ENCODE data around the gene LSM12.

LSM12 gene

GRCh38 chr17:44095647-44096496 is 29.4 kb upstream of the LSM12 start:
- DNase-seq: peak; percentile 15

DNA sequence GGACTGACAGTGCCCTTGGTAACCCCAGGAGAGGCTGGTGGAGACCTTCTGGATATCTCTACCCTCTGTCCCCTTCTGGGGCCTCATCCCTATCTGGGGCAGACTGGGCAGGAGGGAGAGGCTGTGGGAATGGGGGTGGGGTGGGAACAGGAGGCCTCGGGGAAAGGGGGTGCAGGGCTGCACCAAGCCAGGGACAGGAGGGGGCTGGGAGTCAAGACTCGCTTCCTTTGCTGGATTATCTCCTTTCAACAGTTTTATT is 28.8 kb upstream of the LSM12 start:
- DNase-seq: no peak

DNA sequence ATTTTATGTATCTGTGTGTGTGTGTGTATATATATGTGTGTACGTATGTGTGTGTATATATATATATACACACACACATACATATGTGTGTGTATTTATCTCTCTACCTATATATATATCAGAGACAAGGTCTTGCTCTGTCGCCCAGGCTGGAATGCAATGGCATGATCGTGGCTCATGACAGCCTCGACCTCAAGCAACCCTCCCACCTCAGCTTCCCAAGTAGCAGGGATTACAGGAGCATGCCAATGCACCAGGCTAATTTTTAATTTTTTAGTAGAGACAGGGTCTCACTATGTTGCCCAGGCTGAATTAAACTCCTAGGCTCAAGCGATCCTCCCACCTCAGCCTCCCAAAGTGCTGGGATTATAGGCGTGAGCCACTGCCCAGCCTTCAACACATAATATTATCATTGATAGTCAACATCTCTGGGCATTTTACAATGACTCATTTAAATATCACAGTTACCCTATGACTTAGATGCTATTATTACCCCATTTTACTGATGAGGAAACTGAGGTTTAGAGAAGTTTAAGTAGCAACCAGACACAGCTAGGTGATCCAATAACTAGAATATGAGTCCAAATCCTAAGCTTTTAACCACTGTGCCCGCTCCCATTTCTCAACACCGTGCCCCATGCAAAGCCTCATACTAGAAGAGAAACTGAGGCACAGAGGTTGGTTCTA is 28.4 kb upstream of the LSM12 start:
- DNase-seq: no peak

DNA sequence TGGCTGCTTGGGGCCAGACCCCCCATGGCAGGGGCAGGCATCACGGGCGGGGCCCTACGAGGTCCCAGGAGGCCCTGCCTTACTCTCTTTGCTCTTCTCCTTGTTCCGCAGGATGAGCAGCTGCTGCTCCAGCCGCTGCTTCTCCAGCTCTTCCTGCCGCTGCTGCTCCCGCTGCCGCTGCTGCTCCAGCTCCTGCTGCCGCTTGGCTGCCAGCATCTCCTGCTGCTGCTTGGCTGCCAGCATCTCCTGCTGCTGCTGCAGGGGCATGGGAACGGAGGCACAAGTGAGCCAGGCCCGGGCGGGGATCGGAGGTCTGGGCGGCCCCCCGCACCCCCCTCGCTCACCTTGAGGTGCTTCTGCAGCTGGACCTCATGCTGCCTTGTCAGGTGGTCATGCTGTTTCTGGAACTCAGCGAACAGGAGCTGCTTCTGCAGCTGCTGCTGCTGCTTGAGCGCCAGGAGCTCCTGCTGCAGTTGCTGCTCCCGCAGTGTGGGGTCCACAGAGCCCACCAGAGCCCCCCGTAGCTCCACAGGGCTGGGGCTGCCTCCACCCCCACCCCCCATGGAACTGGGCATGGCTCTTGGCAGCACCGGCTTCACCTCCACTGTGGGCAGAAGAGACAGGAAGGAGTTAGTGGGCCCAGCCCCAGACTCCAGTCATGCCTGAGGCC is 26.9 kb upstream of the LSM12 start:
- no peak for DNase-seq

GRCh38 chr17:44092051-44092450 is 25.6 kb upstream of the LSM12 start:
- DNase-seq: no peak

DNA sequence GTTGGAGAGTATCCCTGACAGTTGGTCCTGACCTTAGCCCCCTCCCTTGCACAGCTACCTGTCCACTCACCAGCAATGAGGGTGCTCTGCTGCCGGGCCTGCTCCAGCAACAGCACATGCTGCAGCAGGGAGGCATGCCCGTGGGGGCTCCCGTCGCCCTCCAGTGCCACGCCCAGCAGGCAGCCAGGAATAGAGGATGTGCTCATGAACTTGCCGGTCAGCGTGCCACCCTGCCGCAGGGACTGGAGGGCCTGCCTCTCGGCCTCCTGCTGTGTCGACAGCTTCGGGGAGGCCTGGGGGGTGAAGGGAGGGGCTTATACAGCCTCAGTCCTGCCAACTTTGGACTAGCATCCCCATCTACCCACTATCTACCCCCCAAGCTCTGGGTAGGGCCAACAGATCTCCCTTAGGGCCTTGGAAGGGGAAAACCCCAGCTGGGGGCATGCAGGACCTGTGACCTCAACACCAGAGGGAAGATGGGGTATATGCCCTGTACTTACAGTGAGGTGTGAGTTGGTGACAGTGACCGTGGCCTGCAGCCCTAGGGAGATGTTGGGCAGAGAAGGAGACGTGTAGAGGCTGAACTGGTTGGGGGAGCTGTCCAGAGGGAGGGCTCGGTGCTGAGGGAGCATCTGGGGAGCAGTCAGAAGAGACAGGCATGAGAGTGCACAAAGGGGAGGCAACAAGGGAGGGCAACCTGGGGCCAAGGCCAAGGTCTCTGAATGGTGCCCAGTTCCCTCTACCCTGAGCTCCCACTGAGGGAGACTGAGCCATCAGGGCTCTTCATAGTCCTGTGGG is 24.9 kb upstream of the LSM12 start:
- no peak for DNase-seq

DNA sequence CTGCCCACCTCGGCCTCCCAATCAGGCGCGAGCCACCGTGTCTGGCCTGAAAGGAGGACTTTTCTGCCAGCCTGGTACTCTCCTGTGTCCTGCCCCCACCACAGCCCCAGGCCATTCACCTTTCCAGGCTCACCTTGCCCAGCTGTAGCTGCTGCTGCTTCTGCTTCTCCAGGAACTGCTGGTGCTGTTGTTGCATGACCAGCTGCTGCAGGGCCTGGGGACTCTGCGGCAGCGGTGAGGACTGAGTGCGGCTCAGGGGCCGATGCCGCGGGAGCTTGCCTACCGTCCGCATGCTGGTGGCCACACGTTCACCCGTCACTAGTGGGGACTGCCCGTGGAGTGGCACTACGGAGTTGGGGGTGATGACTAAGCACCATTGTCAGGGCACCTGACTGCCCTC is 21.8 kb upstream of the LSM12 start:
- no peak for DNase-seq

DNA sequence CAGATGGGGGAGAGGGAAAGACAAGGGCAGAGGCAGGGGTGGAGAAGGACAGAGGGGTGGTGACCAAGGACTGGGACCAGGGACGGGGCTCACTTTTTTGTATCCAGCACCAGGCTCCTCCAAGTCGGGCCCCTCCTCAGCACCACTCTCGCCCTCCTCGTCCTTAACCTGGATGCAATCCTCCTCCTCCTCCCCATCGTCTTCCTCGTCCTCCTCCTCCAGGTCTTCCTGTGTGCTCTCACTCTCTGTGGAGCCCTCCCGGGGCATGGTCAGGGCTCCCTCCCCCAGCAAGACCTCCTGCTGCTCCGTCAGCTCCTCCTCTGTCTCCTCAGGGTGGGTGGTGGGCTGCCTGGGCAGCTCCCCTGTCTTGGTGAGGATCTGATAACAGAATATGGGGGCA is 20.8 kb upstream of the LSM12 start:
- no peak for DNase-seq

DNA sequence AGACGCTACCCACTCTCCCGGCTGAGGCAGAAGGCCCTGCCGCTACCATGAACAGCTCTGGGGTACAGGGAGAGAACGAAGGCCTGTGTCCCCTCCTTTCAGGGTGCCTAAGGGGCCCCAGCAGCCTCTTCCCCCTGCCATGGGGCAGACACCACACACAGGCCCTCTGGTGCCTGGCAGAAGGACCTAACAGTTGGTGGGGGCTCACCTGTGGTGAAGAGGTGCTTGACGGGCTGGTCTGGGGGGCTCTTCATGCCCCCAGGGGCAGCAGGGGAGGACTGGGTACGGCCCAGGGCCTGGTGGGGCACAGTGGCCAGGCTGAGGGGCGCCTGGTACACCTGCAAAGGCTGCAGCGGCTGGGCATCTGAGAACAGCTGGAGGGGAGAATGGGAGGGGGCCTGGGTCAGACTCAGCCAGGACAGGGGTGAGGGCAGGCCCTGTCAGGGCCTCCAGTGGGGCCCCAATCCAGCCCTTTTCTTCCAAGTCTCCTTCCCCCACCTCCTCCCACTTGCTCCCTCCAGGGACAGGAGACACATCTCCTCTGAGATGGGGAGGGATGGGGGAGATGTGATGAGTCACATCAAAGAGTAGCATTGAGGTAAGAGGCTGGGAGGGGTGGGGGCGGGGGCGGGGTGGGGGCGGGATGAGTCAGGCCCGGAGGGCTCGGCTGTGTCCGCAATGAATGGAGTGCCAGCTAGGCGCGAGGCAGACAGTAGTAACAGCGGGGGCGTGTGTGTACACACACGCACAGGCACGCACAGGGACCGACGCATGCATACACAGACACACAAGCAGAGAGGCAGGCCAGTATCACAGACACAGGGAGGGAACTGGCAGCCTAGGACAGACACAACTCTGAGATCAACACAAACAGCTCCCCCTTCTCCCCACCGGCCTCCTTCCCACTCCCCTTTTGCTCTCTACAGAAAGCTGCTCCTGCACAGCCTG is 20.2 kb upstream of the LSM12 start:
- peak; percentile 77 for DNase-seq

DNA sequence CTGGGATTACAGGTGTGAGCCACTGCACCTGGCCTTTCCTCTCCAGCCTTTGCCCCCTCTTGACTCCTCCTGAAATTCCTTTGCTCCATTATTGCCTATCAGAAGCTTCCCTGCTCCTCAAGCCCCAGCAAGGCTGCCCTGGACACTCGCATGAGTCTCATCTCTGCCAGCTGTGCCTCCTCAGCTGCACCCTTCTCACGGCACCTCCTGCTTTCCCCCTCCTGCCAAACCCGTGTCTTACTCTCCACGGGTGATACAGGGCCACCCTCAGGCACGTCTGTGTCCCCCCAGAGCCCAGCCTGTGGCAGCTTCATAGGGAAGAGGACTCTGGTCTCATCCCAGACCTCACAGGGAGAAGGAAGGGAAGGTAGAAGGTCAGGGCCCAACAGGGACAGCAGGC is 19.4 kb upstream of the LSM12 start:
- no peak for DNase-seq

- DNase-seq: no peak
Measured at GRCh38 chr17:44084921-44085320, 18.4 kb upstream of the LSM12 start.

DNA sequence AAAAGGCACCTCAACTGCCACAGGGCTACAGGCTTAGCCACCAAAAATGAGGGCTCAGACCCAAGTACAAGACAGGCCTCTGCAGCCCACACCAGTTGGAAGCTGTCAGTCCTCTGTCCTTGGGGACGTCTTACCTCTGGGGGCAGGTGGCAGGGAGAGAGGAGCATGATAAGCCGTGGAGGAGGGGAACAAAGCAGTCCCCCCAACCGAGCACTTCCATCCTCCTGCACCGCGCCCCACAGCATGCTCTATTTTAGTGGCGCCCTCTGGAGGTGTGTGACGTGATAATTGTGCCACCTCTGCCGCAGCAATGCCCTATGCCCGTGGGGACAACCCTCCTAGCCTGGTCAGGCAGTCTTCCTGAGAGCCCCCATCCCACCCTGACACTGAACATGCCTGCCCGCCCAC is 17.7 kb upstream of the LSM12 start:
- DNase-seq: peak; percentile 41

GRCh38 chr17:44083250-44083849 is 16.9 kb upstream of the LSM12 start:
- DNase-seq: no peak

DNA sequence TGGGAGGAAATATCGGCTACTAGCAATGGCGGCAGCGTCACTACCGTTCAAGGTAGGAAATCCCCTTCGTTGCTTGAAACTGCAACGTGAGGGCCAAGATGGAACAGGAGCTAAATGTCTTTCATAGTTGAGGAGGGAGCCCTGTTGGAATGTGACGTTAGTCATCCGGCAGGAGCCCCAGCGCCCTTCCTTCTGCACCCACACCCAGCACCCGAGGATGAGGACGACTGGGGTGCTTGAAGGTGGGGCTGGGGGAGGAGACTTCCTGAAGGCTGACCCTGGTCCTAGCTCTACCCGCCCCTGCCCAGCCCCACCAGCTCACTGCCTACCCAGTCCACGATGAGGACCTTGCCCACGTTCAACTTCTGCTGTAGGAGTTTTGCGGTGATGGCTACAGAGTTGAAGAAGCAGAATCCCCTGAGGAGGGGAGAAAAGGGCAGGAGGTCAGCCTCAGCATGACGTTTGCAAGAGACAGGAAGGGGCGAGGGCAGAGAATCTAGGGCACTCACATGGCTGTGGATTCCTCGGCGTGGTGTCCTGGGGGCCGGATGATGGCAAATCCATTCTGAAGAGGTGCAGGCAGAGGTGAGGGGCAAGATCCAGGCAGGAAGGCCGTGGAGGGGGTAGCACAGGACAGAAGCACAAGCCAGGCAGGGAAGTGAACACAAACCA is 15.9 kb upstream of the LSM12 start:
- no peak for DNase-seq

- DNase-seq: no peak
Measured at GRCh38 chr17:44081681-44082080, 15.2 kb upstream of the LSM12 start.

DNA sequence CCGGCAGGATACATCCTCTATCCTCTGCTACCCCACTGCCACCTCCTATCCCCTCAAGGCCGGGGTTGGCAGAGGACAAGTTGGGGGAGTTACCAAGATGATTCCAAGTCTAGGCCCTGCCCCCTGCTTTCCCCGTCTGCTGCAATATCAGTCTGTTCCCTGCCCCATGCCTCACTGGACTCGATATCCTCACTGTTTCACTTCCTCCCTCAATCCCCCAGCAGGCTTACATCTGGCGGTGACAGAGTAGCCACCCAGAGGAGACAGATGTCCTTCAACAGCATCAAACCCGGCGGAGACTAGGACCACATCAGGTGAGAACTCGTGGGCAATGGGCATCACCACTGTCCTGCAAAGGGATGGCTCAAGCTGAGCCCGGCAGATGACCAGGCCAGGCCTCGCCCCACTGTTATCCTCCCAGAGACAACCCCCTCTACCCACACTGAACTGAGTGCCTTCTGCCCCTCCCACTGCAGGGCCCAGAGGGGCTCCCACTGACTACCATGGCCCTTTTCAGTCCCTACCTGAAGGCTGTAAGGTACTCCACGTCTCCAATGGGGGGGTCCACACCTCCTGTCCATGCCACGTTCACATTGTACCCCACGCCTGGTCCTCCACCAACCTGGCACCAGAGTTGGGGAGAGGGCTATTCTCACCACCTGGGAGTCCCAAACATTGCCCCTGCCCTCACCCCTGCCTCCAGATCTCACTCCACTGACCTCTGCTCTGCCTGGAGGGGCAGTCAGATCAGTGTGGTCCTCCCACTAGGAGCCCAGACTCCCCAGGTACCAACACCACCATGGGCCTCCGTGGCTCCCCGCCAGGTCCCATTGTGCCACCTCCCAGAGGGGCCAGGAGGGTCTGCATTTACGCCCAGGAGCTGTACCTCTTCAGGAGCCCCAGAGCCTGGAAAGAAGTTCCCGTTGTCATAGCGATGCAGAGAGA is 13.7 kb upstream of the LSM12 start:
- DNase-seq: no peak

DNA sequence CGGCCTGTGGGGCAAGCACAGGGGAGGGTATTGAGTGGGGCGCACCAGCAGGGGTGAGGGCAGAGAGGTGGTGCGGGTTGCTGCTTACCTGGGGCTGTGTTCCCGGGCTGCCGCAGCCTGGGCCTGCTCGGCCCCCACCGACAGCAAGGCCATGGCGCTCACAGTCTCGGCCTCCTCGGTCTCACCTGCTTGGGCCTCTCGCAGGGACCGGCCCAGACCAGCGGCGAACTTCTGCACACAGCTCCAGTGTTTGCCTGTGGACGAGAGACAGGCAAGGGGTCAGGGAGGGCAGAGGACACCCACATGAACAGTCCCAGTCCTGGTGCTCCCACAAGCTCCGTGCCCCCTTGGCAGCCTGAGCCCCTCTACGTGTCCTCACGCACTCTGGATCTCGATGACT is 11.9 kb upstream of the LSM12 start:
- DNase-seq: no peak

- DNase-seq: no peak
Measured at GRCh38 chr17:44077595-44077909, 11.1 kb upstream of the LSM12 start.

DNA sequence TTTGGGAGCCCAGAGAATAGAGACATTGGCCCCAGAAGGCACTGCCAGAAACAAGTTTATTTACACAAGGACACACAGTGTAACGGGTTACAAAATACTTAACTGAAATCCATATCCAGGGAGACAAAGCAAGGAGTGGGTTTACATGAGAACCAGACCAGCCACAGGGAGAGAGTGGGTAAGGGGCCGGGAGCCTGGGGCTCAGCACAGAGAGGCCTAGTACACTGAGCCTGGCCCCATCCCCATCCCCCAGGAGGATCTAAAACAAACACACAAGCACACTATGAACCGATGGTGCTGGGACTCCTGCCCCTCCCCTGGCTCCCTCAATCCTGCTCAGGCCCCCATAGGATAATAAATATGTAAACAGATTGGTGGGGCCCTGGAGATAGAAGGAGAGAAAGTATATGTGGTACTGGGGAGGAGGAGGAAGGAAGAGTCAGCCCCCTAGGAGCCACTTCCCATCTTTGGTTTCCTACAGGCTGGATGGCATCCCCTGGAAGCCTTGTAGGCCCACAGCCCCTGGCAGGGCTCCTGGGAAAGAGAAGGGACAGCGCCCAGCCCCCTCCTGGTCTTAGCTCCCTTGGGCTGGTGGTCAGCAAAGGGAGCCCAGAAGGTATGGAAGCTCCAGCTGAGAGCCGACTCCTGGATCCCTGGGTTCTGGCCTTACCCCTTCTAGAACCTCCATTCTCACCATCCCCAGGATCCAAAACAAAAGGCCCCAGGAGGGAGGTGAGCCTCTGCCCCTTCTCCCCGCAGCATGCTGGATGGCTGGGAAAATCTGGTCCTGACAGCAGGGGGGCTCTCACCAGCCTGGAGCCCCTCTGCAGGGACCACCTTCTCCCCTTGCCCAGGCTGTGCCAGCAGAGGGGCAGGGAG is 10.5 kb upstream of the LSM12 start:
- no peak for DNase-seq
